GM19395 (cell line): ENCODE results near the gene APOBEC3H.

Experiments used
- ATAC-seq: cut with Tn5 transposase; IDR thresholded peaks from one replicate; pipeline ENCODE4 v1.9.1; 2021; ENCODE audit warnings: mild to moderate bottlenecking, moderate library complexity; ENCODE audit not compliant: unreplicated experiment

APOBEC3H gene

GRCh38 chr22:39108487-39108886 lies 11.4 kb downstream of the APOBEC3H start:
- no peak for ATAC-seq

- no peak for ATAC-seq
Observed at GRCh38 chr22:39109361-39109760, 12.3 kb downstream of the APOBEC3H start.

GRCh38 chr22:39110631-39111561 lies 13.9 kb downstream of the APOBEC3H start:
- no peak for ATAC-seq

DNA sequence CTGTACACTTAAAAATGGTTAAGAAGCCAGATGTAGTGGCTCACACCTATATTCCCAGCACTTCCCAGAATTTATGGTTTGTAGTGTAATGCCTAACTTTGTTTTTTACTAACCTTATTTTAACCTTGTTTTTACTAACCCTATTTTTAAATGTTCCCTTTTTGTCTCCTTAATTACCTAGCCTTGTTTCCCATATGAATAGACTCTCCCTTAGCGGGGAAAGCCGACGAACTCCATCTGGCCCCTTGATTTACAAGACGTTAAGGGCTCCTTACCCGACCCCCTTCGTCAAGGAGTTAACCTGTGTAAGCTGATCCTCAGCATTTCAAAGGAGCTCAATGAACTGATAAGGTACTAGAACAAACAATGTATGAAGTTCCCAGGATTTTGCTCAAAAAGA lies 17.1 kb downstream of the APOBEC3H start:
- ATAC-seq = no peak

GRCh38 chr22:39115570-39115969 lies 18.5 kb downstream of the APOBEC3H start:
- no peak for ATAC-seq

DNA sequence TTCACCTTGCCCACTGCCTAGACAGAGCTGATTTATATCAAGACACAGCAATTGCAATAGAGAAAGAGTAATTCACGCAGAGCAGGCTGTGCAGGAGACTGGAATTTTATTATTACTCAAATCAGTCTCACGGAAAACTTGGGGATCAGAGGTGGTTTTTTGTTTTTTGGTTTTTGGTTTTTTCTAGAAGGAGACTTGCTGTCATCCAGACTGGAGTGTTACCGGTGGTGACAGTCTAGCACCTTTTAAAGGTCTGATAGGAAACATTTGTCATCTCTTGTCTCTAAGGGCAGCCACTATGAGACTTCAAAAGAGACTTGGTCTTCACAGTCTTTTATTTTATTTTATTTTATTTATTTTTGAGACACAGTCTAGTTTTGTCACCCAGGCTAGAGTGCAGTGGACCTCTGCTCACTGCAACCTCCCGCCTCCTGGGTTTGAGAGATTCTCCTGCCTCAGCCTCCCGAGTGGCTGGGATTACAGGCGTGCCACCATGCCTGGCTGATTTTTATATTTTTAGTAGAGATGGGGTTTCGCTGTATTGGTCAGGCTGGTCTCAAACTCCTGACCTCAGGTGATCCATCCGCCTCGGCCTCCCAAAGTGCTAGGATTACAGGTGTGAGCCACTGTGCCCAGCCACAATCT lies 19.1 kb downstream of the APOBEC3H start:
- ATAC-seq = no peak

DNA sequence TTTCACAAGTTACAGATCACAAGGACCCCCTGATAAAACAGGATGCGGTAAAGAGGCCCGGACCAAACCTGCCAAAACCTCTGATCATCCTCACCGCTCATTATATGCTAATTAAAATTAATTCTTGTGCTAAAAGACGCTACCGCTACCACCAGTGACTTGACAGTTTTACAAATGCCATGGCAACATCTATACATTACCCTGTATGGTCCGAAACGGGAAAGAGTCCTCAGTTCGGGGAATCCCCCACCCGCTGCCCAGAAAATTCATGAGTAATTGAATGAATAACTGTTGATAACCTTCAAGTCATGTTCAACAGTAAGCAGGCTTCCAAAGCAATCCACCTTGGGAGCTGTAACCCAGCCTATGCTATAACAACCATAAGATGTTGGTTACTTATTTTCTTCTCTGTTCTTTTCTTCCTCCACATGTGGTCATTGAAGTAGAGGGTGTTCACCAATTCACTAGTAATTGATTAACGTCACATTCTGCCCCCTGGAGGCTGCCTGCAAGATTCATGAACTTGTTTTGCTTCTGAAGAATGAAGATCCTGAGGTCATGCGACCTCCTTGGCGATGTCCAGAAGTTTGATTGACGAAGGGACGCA lies 20.6 kb downstream of the APOBEC3H start:
- no peak for ATAC-seq

DNA sequence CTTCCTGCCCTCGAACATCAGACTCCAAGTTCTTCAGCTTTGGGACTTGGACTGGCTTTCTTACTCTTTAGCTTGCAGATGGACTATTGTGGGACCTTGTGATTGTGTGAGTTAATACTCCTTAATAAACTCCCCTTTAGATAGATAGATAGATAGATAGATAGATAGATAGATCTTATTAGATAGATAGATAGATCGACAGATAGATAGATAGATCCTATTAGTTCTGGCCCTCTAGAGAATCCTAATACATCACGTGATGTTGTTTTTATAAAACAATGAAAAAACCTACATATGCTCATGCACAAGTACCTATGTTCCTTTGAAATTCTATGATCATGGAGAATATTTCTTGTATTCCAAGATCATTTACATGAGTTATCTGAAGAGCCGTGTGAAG lies 23.9 kb downstream of the APOBEC3H start:
- no peak for ATAC-seq

DNA sequence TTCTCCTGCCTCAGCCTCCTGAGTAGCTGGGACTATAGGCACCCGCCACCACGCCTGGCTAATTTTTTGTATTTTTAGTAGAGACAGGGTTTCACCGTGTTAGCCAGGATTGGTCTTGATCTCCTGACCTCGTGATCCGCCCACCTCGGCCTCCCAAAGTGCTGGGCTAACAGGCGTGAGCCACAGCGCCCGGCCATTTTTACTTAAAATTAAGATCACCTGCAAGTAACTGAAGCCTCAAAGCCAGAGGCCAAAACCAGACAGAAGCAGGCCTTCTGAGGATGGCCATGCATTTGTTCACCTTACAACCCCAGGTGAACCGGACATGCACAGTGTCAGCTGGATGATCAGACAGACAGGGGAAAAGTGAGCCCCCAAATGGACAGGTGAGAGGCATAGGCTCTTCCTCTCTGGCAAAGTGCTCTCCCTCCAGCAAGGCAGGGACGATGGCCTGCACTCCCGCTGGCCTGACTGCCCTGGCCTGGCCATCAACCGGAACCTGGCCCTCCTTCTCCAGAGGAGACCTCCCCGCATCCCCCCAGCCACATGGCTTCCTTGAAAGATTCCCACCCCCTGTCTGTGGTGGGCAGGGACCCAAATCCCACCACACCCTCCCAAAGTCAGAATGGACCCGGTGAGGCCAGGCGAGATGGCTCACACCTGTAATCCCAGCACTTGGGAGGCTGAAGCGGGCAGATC lies 25.9 kb downstream of the APOBEC3H start:
- ATAC-seq = no peak

DNA sequence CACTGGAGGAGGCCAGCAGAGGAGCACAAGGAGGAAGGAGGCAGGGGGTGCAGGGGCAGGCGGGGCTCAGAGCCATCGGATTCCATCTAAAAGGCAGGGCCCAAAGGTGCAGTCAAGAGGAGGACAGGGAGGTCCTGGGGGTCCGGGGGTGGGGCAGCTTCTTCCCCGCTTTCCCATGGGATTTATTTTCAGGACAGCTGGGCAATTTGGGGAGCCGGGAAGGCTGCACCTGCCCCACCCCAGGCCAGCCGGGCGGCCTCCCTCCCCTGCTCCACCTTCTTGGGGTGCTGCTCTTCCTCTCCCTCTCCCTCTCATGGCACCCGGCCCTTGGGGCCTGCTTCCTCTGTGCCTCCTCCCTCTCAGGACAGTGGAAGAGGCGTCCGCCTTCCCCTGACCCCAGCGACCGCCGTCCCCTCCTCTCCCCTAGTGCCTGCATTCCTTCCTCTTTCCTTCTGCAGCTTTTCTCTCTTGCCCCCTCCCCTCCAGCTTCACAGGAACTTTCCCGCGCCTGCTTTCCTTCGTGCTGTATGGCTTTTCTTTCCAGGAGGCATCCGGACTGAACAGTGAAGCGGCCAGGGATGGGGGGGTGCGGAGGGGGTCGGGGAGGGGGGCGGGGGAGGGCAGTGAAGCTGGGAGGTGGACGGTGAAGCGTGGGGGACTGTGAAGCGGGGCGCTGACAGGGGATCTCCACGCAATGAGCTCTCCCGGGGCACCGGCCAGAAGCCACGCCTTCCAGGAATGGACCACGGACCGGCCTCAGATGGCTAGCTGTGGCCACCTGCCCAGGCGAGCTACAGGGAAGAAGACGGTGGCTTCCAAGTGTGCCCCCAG lies 26.9 kb downstream of the APOBEC3H start:
- no peak for ATAC-seq

DNA sequence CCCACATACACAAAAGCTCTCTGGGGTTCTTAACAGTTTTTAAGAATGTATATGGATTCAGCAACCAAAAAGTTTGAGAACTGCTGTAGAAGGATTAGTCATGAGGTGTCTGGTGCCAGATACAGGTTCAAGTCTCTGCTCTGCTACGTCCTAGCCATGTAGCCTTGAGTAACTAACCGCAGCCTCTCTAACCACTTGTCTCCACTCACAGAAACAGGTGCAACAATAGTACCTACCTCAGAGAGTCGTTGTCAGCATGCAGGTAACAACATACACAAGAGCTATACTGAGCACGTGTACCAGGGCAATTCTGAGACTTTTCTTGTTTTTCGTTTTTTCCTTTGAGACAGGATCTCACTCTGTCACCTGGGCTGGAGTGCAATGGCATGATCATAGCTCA lies 28.6 kb downstream of the APOBEC3H start:
- no peak for ATAC-seq

DNA sequence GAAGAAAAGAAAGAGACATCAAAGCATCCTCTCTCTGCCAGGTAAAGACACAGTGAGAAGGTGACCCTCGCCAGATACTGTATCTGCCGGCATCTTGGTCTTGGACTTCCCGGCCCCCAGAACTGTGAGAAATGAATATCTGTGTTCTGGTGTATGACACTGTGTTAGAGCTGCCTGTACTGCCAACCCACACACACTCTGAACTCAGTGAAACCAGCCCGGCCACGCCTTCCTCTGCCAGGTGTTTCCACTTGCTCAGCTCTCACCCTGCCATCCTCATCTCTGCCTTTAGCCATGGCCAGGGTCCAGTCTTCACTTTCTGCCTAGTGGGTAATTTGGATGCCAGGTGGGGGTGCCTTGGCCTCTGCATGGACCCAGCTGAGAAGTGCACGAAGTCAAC lies 31.5 kb downstream of the APOBEC3H start:
- no peak for ATAC-seq

DNA sequence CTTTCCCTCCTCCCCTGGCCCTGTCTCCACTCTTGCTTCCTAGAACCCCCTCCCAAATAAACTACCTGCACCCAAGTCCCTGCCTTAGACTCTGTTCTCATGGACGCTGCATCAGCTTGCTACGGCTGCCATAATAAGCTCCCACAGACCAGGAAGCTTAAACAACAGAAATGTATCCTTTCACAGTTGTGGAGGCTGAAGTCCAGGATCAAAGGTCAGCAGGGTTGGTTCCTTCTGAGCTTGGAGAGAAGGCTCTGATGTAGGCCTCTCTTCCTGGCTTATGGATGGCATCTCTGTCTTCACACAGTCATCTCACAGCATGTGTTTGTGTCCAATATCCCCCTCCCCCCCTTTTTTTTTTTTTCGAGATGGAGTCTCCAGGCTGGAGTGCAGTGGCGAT lies 32.0 kb downstream of the APOBEC3H start:
- no peak for ATAC-seq

DNA sequence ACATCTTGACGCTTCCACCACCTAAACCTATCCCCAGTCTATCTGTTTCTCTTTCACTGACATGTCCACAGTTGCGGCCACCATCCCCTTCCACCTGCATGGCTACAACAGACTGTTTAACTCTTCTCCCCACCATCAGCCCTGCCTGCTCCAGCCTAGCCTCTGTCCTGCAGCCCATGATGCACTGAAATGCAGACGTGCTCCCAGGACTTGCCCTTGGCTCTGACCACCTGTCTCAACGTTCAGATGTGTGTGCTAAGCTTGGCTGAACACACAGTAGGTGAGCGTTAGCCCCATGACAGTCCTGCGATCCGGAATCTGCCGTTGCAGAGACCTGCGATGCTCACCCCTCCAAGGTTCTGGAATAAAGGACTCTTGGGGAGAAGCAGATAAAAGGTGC lies 32.7 kb downstream of the APOBEC3H start:
- ATAC-seq = no peak

DNA sequence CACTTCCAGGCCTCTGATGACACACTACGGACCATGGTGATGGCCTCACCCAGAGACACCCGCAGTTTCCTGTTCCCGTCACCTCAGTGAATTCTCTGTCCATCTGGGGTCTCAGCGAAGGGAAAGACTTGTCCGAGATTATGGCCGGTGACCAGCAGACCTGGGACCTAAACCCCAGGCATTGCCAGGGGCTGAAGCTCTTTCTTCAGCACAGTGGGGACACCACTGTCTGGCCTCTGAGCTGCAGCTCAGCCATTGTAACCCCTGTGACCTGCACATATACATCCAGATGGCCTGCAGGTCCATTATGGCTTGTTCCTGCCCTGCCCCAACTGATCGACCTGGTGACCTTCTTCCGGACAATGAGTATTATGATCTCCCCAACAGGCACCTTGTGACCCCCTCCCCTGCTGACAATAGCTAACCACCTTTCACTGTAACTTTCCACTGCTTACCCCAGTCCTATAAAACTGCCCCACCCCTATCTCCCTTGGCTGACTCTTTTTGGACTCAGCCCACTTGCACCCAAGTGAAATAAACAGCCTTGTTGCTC lies 33.2 kb downstream of the APOBEC3H start:
- ATAC-seq = no peak

- ATAC-seq = no peak
Observed at GRCh38 chr22:39130892-39131855, 34.1 kb downstream of the APOBEC3H start.

GRCh38 chr22:39132281-39132680 lies 35.2 kb downstream of the APOBEC3H start:
- no peak for ATAC-seq

- no peak for ATAC-seq
Observed at GRCh38 chr22:39132871-39133524, 36.0 kb downstream of the APOBEC3H start.
